Sigmoid colon (tissue), 7 donors: ENCODE data around the gene PYGM. TPM values are rescaled to one million over a fixed set of nuclear protein-coding genes. Genes with fewer than 3 reads are reported as not detected.

ENCODE experiments used
- DNase-seq: peaks from one replicate; pipeline ENCODE4 v3.0.0-alpha.2; 2019
- H3K27ac ChIP-seq, 4 donors: fragments of 200-600 bp; sonication (generic); one replicate each; pipeline ENCODE4 v1.5.1; 2016 to 2019; ENCODE audit warnings: mild to moderate bottlenecking in 1 of 4
- H3K27me3 ChIP-seq, 3 donors: fragments of 200-600 bp; sonication (generic); one replicate each; pipeline ENCODE4 v1.5.1; 2019; ENCODE audit warnings: mild to moderate bottlenecking in 1 of 3
- H3K36me3 ChIP-seq, 4 donors: fragments of 200-600 bp; sonication (generic); one replicate each; pipeline ENCODE4 v1.5.1; 2016 to 2019
- H3K4me1 ChIP-seq, 4 donors: fragments of 200-600 bp; sonication (generic); one replicate each; pipeline ENCODE4 v1.5.1; 2017 to 2019
- H3K4me3 ChIP-seq, 4 donors: fragments of 200-600 bp; sonication (generic); one replicate each; pipeline ENCODE4 v1.5.1; 2017 to 2019; ENCODE audit warnings: mild to moderate bottlenecking in 2 of 4, moderate library complexity in 1 of 4
- H3K9me3 ChIP-seq, 4 donors: fragments of 200-600 bp in 3 of 4; sonication (generic) in 3 of 4; one replicate each; pipeline versions ENCODE4 v1.5.1 to v1.6.1; 2013 to 2019
- CTCF ChIP-seq, 4 experiments: fragments of 450-650 bp in 3 of 4; fragments of 200-600 bp in 1 of 4; IDR thresholded peaks; one replicate each; pipeline ENCODE4 v1.5.1; 2016 to 2019; ENCODE audit warnings: antibody characterized with exemption in 4 of 4, mild to moderate bottlenecking in 3 of 4, moderate library complexity in 2 of 4
- EP300 ChIP-seq, 4 donors: sonication (generic); formaldehyde crosslinking; IDR thresholded peaks; one replicate each; pipeline ENCODE4 v1.6.1; 2017; ENCODE audit warnings: antibody characterized with exemption in 4 of 4
- POLR2A ChIP-seq, 2 donors: fragments of 450-650 bp; IDR thresholded peaks; one replicate each; pipeline ENCODE4 v1.6.1; 2016; ENCODE audit warnings: antibody characterized with exemption in 2 of 2, mild to moderate bottlenecking in 2 of 2, moderate library complexity in 2 of 2
- POLR2AphosphoS5 ChIP-seq, 4 donors: sonication (generic); formaldehyde crosslinking; IDR thresholded peaks; one replicate each; pipeline ENCODE4 v1.6.1; 2017; ENCODE audit warnings: antibody characterized with exemption in 4 of 4
- WGBS, 2 donors: extraction: QIAGEN DNeasy Blood & Tissue Kit; methylation state at CpG; one replicate each; pipeline ENCODE4 v1.1.7; 2013; 5-methylcytosine and 5-hydroxymethylcytosine counted together
- intact Hi-C: fragments of 100-400 bp; cut with DNase I; formaldehyde crosslinking; loops from one replicate; pipeline ENCODE4 v1.15.1; 2023
- polyA plus RNA-seq, 3 donors: library from polyadenylated mRNA; stranded (reverse); fragments of 200-250 nt; gene quantifications; one replicate each; pipeline ENCODE4 v1.2.3, GENCODE V29; 2013
- total RNA-seq, 4 donors: library from RNA; depleted of rRNA; stranded (reverse); fragments of >200 nt; gene quantifications; one replicate each; pipeline ENCODE4 v1.1.0, GENCODE V29; 2016
- donor health status: healthy with polysubstance abuse.
- donor health status: Bipolar disorder and iron deficiency.
- donor health status: healthy.

PYGM gene
- total and polyA plus RNA-seq, 7 donors, result 0.23 to 42.1 (median 10.5) TPM

DNA sequence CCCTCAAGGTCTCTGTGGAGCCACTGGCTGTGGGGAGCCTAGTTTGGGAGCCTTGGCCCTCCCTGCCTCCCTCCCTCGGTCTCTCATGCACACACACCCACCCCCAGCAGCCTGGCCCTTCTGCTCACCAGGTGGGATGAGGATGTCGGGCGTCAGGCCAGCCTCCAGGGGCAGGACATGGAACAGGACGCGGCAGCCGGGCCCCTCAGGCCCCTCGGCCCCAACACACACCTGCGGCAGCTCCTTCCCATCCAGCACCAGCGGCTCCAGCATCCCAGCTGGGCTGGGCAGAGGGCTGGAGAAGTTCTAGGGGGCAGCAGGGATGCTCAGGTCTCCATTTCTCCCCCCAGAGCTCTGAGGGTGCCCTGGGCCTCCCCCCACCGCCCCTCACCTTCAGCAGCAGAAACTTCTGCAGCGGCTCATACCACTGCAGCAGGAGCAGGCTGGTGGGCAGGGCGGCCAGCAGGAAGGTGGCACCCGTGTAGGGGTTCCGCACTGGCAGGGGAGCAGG, 32.1 kb upstream of the PYGM start:
- intact Hi-C loops, result no loop called here
- DNase-seq, result peak; percentile 64
- TF ChIP-seq CTCF (IDR thresholded peaks at IDR 0.05) (no peak), POLR2A (IDR thresholded peaks at IDR 0.05) (no peak), EP300 (IDR thresholded peaks at IDR 0.05) (no peak), POLR2AphosphoS5 (IDR thresholded peaks at IDR 0.05) (no peak)
- Histone ChIP-seq H3K4me1 (peaks cover 0 to 9% (median 6%) of the 10 kb centered on the region in 4 donors), H3K27me3 (no peaks in the 10 kb centered on the region), H3K4me3 (no peak overlapping the region), H3K9me3 (no peaks in the 10 kb centered on the region), H3K36me3 (peaks cover 0 to 44% (median 10%) of the 10 kb centered on the region in 4 donors), H3K27ac (no peak overlapping the region)
- 95 to 97% methylated on average over 14 of the region's 14 CpGs for WGBS, 2 donors

GRCh38 chr11:64790205-64791095, 30.7 kb upstream of the PYGM start:
- no peak for TF ChIP-seq CTCF (IDR thresholded peaks at IDR 0.05)
- no peak for TF ChIP-seq POLR2A (IDR thresholded peaks at IDR 0.05)
- TF ChIP-seq POLR2AphosphoS5 (IDR thresholded peaks at IDR 0.05), result no peak
- no peak for TF ChIP-seq EP300 (IDR thresholded peaks at IDR 0.05)
- Histone ChIP-seq H3K27me3 (no peaks in the 10 kb centered on the region), H3K27ac (no peak overlapping the region), H3K36me3 (peaks cover 0 to 30% (median 6%) of the 10 kb centered on the region in 4 donors), H3K4me3 (no peak overlapping the region), H3K4me1 (peaks cover 0 to 9% (median 6%) of the 10 kb centered on the region in 4 donors), H3K9me3 (no peaks in the 10 kb centered on the region)
- intact Hi-C loops, result no loop called here
- DNase-seq, result peak; percentile 59
- 88 to 93% methylated on average over 25 of the region's 25 CpGs for WGBS, 2 donors

DNA sequence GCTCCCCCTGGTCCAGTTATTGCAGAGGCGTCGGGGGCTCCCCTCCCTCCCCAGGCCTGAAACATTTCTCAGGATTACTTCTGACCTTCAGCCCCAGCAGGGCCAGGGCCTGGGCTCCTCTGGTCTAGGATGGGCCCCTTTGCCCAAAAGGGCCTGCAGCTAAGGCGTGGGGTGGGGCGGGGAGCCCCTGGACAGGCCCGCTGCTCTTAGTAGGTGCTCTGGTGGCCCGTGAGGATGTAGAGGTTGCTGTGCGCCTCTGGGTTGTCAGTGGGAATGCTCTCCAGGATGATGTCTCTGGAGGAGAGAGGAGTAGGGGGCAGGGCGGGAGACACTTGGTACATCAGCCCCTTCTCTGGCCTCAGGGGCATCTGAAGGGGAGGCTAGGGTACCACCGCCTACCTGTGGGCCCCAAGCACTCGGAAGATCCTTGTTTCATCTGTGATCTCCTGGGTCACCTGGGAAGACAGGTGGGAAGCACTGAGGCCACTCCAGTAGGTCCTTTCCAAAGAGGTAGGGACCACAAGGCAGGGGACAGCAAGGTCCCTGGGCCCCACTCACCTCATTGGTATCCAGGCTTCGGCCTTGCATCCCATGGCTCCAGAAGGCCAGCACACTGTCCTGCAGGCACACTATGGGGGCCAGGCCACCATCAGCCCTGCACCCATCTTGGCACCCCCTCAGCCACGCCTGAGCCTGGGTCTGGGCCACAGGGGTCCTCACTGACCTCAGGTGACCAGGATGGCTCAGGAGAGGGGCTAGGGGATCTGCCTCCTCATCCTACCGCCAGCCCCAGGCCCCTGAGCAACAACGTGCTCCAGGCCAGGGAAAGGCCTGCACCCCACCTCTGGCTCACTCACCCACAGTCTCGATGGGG, 29.8 kb upstream of the PYGM start:
- H3K9me3 ChIP-seq, result no peaks in the 10 kb centered on the region
- peak; percentile 64 for DNase-seq
- no peaks in the 10 kb centered on the region for H3K27me3 ChIP-seq
- intact Hi-C loops, result loop anchor here (5.0 kb wide), 1 partner anchor 98 kb away; no protein-coding TSS in a partner anchor
- peaks cover 0 to 9% (median 6%) of the 10 kb centered on the region in 4 donors for H3K4me1 ChIP-seq
- no peak overlapping the region for H3K4me3 ChIP-seq
- H3K36me3 ChIP-seq, result peaks cover 0 to 29% (median 6%) of the 10 kb centered on the region in 4 donors
- TF ChIP-seq POLR2AphosphoS5 (IDR thresholded peaks at IDR 0.05) (no peak), CTCF (IDR thresholded peaks at IDR 0.05) (no peak), EP300 (IDR thresholded peaks at IDR 0.05) (no peak), POLR2A (IDR thresholded peaks at IDR 0.05) (no peak)
- WGBS, 2 donors, result 91 to 94% methylated on average over 15 of the region's 15 CpGs
- H3K27ac ChIP-seq, result no peak overlapping the region

- H3K36me3 ChIP-seq, result peaks cover 0 to 29% (median 6%) of the 10 kb centered on the region in 4 donors
- intact Hi-C loops, result loop anchor here (5.0 kb wide), 1 partner anchor 99 kb away; no protein-coding TSS in a partner anchor
- DNase-seq, result peak; percentile 61
Measured at GRCh38 chr11:64788321-64789215, 28.8 kb upstream of the PYGM start.

More at GRCh38 chr11:64788321-64789215, 28.8 kb upstream of the PYGM start:
- Histone ChIP-seq H3K27me3 (no peaks in the 10 kb centered on the region), H3K9me3 (no peaks in the 10 kb centered on the region), H3K4me3 (no peak overlapping the region), H3K4me1 (peaks cover 0 to 9% (median 6%) of the 10 kb centered on the region in 4 donors), H3K27ac (no peak overlapping the region)
- 90% methylated on average over 9 of the region's 9 CpGs for WGBS, 2 donors
- TF ChIP-seq POLR2A (IDR thresholded peaks at IDR 0.05) (no peak), EP300 (IDR thresholded peaks at IDR 0.05) (no peak), CTCF (IDR thresholded peaks at IDR 0.05) (no peak), POLR2AphosphoS5 (IDR thresholded peaks at IDR 0.05) (no peak)
